T1000 (cell line): ENCODE measurements around the gene AOC1.
"Not testable (repeated sequence)": the region's sequence is repeated elsewhere in the genome, so short reads cannot be mapped to it uniquely, and the experiment has no call there.

Experiments
- DNase-seq: peaks from one replicate; lab custom pipeline; 2025; ENCODE audit warnings: mixed read lengths; lab: John Stamatoyannopoulos, UW

The AOC1 gene

GRCh38 chr7:150852371-150852905 is at the start of gene AOC1:
Gene AOC1, plus strand, starts transcription at chr7:150852517. Its CDS starts 3,954 bp downstream, at chr7:150856471.
- no peak for DNase-seq

- DNase-seq = no peak
These were observed 49.0 kb upstream of the AOC1 start for GRCh38 chr7:150803161-150803860.

GRCh38 chr7:150804802-150805201 is 47.5 kb upstream of the AOC1 start:
- no peak for DNase-seq

GRCh38 chr7:150805864-150806263 is 46.5 kb upstream of the AOC1 start:
- no peak for DNase-seq

DNA sequence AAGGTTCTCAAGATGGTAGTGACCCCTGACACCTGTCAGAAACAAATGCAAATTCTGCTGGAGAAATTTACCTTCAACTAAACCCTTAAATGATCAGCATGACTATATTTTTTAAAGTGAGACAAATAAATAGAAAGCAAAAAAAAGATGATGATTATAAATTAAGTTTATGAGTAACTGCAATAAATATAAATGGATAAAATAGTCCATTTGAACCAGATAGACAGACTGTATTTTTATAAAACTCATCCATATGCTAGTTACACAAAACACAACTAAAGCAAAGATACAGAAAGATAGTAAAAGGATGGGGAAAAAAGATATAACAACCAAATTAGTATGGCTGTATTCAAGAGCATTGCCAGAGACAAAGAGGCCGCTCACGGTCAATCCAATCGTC is 45.9 kb upstream of the AOC1 start:
- no peak for DNase-seq

- no peak for DNase-seq
These were observed 45.5 kb upstream of the AOC1 start for GRCh38 chr7:150806863-150807262.

- DNase-seq = not testable (repeated sequence)
These were observed 44.5 kb upstream of the AOC1 start for GRCh38 chr7:150807616-150808438.

DNA sequence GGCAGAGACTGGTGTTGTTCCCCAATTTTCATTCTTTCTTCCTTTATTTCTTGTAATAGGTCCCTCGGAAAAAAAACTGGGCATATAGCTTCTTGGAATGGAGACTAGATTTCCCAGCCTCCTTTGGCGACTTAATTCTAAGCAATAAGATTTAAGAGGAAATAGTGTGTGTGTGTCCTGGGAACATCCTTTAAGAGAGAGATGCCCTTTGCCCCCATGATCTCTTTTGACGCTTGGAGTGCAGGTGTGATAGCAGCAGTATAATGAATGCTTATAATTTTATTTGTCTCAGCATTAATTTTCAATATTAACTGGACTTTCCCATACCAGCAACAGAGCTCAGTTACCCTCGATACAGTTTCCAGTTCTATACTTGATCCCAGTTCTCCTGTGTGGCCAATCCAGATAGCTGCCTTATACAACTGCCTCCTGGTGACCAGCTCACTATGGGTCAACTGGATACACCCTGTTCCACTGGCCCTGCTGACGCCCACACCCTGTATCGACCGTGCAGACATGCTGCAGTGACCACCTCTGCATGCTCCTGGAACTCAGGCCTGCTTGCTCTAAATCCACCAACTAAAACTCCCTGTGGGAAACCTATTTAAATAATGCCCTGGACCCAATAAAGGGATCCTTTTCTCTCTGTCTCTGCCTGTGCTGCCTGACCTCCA is 37.9 kb upstream of the AOC1 start:
- no peak for DNase-seq

DNA sequence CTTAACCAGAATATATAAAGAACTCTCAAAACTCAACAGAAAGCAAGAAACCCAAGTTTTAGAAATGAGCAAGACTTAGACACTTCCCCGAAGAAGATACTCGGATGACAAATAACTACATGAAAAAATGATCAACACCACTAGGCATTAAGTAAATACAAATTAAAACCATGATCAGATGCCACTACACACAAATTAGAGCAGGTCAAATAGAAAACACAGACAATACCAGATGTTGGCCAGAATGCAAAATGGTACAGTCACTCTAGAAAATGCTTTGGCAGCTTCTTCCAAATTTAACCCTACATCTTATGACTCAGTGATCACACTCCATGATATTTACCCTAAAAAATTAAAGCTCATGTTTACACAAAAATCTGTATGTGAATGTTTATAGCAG is 33.3 kb upstream of the AOC1 start:
- no peak for DNase-seq

DNA sequence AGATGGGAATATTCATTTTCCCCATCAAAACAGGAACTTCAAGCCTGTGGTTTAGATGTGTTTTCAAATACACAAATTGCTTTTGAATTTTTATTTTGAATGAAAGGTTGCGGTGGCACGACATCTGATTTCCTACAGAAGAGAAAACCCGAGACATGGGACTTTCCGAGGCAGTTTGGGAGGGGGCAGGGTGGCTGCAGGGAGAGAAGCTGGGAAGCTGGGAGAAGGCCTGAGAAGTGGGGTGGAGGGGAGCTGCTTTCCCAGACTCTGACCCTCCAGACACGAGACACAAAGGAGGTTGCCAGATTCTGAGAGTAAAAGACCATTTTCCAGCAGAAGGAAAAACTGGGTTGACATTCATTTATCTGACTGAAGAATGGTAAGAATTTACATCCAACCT is 32.2 kb upstream of the AOC1 start:
- no peak for DNase-seq

DNA sequence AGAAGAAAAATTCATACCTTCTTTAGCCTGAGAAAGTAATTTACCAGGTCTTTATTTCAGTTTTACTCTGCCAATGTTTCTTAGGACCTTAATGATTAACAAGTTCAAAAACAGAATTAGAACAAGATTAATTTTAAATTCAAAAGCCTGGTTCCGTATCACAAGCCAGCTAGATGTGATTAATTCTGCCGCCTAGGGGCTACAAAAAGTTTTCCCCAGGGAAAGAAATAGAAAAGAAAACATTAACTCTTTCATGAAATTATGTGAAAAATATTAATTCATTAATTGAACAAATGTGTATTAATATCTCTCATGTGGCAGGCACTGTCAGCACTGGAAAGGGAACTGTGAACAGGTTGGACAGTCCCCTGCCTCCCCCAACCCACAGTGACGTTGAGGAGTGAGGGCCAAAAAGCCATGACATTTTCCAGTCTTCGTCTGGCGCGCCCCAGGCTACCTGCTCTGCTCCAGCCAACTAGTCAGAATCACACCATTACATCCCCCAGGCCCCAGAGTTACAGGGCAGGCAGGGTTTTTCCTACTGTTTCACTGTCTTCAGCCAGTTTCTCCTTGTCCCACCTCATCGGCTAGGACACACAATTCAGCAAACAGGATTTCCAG is 31.6 kb upstream of the AOC1 start:
- DNase-seq = no peak

DNA sequence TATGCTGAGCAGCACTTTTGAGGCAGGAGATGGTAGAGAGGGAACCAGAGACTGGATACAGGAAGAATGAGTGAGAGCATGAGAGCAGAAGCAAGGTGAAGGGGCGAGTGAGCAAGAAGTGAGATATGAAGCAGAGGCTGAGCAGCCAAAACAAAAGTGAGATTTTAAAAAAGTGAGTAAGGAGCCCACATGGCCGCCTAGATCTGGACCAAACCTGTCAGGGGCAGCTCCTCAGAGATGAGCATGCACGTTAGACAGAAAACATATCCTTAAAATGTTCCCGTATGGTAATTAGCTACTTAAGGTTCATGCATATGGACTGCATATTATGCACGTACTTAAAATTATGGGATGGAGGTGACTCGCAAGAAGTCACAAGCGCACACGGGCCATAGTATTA is 29.3 kb upstream of the AOC1 start:
- DNase-seq = no peak

- no peak for DNase-seq
These were observed 28.7 kb upstream of the AOC1 start for GRCh38 chr7:150823484-150824126.

DNA sequence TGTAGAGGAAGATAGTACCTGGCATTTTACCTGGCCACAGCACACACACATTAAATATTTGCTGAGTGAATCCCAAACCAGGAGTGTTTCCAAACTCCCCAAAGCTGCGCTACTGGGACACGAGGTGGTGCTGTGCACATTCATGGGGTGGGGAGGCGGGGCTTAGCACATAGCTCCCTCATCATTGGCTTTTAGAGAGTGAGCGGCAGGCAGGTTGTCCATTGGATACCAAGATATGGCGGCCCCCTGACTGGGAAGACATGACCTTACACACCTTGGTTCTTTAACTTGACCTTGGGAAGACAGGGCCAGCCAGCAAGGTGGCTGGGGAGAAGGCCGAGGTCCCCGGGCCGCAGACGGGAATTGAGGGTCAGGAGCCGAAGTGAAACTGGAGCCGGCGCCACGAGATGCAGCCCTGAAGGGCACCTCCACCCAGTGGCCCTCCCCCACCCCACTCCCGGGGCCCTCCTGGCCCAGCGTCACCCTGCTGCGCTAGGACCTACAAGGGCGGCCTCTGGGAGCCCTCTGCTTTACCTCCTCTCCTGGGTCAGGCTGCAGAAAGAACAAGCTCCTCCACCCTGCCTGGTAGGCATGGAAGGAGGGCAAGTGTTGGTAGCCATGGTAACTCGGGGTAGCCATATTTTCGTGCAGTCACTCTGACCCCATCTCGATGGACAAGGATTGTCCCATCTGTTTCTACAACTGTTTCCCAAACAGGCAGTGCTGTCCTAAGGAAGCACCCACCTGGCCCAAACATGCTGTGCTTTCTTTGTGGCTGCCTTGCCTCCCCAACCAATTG is 27.7 kb upstream of the AOC1 start:
- DNase-seq = no peak

GRCh38 chr7:150826061-150826849 is 26.1 kb upstream of the AOC1 start:
- DNase-seq = no peak

DNA sequence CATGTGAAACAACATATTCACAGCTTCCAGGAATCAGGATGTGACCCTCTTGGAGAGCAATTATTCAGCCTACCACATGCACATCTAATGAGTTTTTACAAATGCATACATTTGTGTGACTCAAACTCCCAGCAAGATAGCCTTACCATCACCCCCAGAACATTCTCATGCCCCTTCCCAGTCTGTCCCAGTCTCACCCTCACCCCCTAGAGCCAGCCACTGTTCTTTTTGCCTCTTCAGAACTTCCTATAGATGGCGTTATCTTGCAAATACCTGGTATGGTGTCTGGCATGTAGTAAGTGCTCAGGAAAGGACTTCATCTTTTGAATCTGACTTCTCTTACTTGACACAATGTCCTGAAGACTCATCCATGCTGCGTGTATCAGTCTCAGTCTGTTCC is 23.9 kb upstream of the AOC1 start:
- DNase-seq = no peak

DNA sequence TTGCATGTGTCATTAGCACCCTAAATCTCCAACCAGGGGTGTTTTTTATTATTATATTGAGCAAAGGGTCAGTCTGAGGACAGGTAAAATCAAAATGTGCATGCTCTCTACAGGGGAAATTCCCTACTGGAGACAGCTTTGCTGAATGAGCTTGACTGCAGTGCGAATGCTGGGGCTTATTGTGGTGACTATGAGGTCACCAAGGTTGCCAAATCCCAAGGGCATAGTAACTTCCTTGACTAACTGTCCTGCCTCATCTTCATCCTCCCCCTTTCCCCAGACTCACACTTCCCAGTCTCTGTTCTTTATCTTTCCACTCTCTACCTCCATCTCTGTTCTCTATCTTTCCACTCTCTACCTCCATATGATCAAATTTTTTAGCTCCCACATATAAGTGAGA is 22.9 kb upstream of the AOC1 start:
- no peak for DNase-seq

GRCh38 chr7:150830937-150831336 is 21.4 kb upstream of the AOC1 start:
- no peak for DNase-seq

DNA sequence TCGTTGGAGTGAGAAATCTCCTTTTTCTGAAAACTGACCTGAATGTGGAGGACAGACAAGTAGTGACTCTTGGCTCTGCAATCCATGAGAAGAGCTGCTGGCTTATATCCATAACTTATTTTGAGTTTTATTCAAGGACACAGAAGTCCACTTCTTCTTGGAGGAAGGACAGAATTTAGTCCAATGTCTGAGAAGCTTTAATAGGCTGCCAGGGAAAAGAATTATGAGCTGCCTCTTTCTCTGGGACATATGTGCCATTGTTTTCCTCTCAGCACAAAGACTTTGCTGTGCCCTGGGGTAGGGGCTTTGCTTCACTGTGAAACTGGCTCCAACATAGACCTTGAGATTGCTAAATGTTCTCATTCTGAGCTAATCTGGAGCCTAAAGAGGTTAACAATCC is 20.5 kb upstream of the AOC1 start:
- no peak for DNase-seq

- DNase-seq = no peak
These were observed 17.3 kb upstream of the AOC1 start for GRCh38 chr7:150835019-150835418.
